ENCODE measurements around the gene MRI1. TPM values are rescaled to one million over a fixed set of nuclear protein-coding genes. Genes with fewer than 3 reads are reported as not detected.

MRI1 gene
- total RNA-seq, 1 experiment from 2014 or later, result 19.5 TPM

GRCh38 chr19:13814550-13814949, 50.2 kb downstream of the MRI1 start:
- DNase-seq (ENCODE audit: low read depth, low spot score), result no peak
- Histone ChIP-seq H3K27ac (ENCODE audit: low read length) (no peak overlapping the region), H3K4me3 (ENCODE audit: low read depth in 2 of 2, low read length in 2 of 2) (no peak overlapping the region), H3K4me1 (ENCODE audit: control insufficient read depth, insufficient read depth, low read length) (no peaks in the 10 kb centered on the region), H3K9me3 (ENCODE audit: control insufficient read depth, insufficient read depth, low read depth, low read length) (no peaks in the 10 kb centered on the region), H3K27me3 (ENCODE audit: control insufficient read depth, insufficient read depth, low read length) (no peaks in the 10 kb centered on the region), H3K36me3 (ENCODE audit: control insufficient read depth, insufficient read depth, low read length) (no peaks in the 10 kb centered on the region)
- ChIA-PET POLR2A (no interaction called here), CTCF (no interaction called here)
- intact Hi-C loops (cut with micrococcal nuclease; ENCODE audit: unreplicated experiment), result no loop called here
- BruUV-seq (replicated peaks), result no TSS peak
- no peak for ATAC-seq
- TF ChIP-seq CTCF (IDR thresholded peaks at IDR 0.05), result no peak
- TF ChIP-seq REST (IDR thresholded peaks at IDR 0.05; ENCODE audit: insufficient read depth in 1 of 2, low read depth in 2 of 2, low read length in 1 of 2), result no peak
- no peak for TF ChIP-seq SIN3A (IDR thresholded peaks at IDR 0.05; ENCODE audit: borderline replicate concordance, insufficient read depth, low read depth, low read length)
- TF ChIP-seq POLR2AphosphoS5 (IDR thresholded peaks at IDR 0.05; ENCODE audit: low read depth, low read length), result no peak
- TF ChIP-seq TCF7L2 (IDR thresholded peaks at IDR 0.05; ENCODE audit: low read depth, low read length), result no peak
- in situ Hi-C loops (cut with HindIII; ENCODE audit: low pct_unique_long_range_greater_than_20kb, low sequenced_read_pairs), result no loop called here

GRCh38 chr19:13817018-13817614, 52.8 kb downstream of the MRI1 start:
- no peaks in the 10 kb centered on the region for H3K4me1 ChIP-seq (ENCODE audit: control insufficient read depth, insufficient read depth, low read length)
- intact Hi-C loops (cut with micrococcal nuclease; ENCODE audit: unreplicated experiment) (no loop called here), in situ Hi-C loops (cut with HindIII; ENCODE audit: low pct_unique_long_range_greater_than_20kb, low sequenced_read_pairs) (no loop called here)
- no peak overlapping the region for H3K4me3 ChIP-seq (ENCODE audit: low read depth in 2 of 2, low read length in 2 of 2)
- H3K27ac ChIP-seq (ENCODE audit: low read length), result no peak overlapping the region
- no peaks in the 10 kb centered on the region for H3K36me3 ChIP-seq (ENCODE audit: control insufficient read depth, insufficient read depth, low read length)
- H3K27me3 ChIP-seq (ENCODE audit: control insufficient read depth, insufficient read depth, low read length), result no peaks in the 10 kb centered on the region
- POLR2A ChIA-PET, result no interaction called here
- DNase-seq (ENCODE audit: low read depth, low spot score) (no peak), ATAC-seq (peak; percentile 80)
- no peaks in the 10 kb centered on the region for H3K9me3 ChIP-seq (ENCODE audit: control insufficient read depth, insufficient read depth, low read depth, low read length)
- CTCF ChIA-PET, result no interaction called here
- no TSS peak for BruUV-seq (replicated peaks)
- no peak for TF ChIP-seq SIN3A (IDR thresholded peaks at IDR 0.05; ENCODE audit: borderline replicate concordance, insufficient read depth, low read depth, low read length)
- TF ChIP-seq TCF7L2 (IDR thresholded peaks at IDR 0.05; ENCODE audit: low read depth, low read length), result no peak
- TF ChIP-seq REST (IDR thresholded peaks at IDR 0.05; ENCODE audit: insufficient read depth in 1 of 2, low read depth in 2 of 2, low read length in 1 of 2), result no peak
- TF ChIP-seq POLR2AphosphoS5 (IDR thresholded peaks at IDR 0.05; ENCODE audit: low read depth, low read length), result no peak
- TF ChIP-seq CTCF (IDR thresholded peaks at IDR 0.05), result no peak
